ENCODE data around the gene TRIM49C.
"Not testable (repeated sequence)": the region's sequence is repeated elsewhere in the genome, so short reads cannot be mapped to it uniquely, and the experiment has no call there.

TRIM49C gene, protein sequence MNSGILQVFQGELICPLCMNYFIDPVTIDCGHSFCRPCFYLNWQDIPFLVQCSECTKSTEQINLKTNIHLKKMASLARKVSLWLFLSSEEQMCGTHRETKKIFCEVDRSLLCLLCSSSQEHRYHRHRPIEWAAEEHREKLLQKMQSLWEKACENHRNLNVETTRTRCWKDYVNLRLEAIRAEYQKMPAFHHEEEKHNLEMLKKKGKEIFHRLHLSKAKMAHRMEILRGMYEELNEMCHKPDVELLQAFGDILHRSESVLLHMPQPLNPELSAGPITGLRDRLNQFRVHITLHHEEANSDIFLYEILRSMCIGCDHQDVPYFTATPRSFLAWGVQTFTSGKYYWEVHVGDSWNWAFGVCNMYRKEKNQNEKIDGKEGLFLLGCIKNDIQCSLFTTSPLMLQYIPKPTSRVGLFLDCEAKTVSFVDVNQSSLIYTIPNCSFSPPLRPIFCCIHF

GRCh38 chr11:90030806-90031205 lies at the start of gene TRIM49C:
Gene TRIM49C, plus strand, starts transcription at chr11:90031106. Its CDS starts 4,106 bp downstream, at chr11:90035212.
- FAIRE-seq: not testable (repeated sequence)

GRCh38 chr11:90024184-90024583 lies 6.7 kb upstream of the TRIM49C start:
- FAIRE-seq: not testable (repeated sequence)

More at GRCh38 chr11:90030806-90031205, at the start of gene TRIM49C:
- DNase-seq (ENCODE audit: insufficient read length, low spot score): not testable (repeated sequence)

DNA sequence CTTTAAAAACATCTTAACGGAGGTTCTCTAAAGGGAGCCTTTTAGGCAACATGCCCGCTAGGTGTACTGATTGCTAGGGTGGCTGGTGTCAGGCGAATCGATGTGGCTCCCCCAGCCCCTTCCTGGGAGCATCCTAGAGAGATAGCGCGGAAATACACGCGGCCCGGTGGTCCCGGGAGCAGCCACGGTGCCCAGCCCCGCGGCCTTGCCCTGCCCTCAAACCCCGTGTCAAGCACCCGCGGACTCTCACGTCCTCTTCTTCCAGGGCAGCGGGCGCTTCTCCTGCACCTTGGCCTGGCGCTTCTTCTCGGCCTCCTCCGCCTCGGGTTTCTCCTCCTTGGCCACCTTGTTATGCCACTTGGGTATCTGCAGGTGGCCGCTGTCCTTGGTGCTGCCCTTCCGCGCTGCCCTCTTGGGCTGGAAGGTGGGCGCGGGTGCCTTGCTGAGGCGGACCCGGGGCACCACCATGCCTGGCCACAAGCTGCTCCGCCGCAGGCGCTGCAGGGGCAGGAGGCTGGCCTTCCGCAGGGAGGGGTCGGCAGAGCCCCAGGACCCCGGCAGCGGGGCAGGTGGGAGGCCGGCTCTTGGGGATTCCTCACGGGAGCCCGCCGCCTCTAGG lies 20.8 kb downstream of the TRIM49C start:
- not testable (repeated sequence) for DNase-seq (ENCODE audit: insufficient read length, low spot score); FAIRE-seq

More at GRCh38 chr11:90024184-90024583, 6.7 kb upstream of the TRIM49C start:
- not testable (repeated sequence) for DNase-seq (ENCODE audit: insufficient read length, low spot score)

DNA sequence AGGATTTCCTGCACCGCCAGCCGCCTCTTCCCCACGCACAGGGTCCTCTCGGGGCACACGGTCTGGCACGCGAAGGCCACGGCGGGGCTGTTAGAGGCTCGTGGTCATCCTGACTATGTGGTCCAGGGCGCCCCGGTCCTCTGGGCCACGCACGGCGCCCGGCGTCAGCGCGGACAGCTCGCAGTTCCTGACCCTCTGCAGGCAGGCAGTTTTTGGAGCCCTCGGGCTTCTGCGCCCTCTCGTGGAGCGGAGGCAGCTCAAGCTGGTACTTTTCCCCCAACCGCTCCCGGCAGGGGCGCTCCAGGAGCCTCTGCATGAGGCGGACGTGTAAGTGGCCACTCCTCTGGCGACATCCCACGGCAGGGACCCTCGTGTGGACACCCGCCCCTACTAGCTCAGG lies 21.4 kb downstream of the TRIM49C start:
- not testable (repeated sequence) for DNase-seq (ENCODE audit: insufficient read length, low spot score); FAIRE-seq

GRCh38 chr11:90053545-90053944 lies 22.6 kb downstream of the TRIM49C start:
- not testable (repeated sequence) for DNase-seq (ENCODE audit: insufficient read length, low spot score); FAIRE-seq

DNA sequence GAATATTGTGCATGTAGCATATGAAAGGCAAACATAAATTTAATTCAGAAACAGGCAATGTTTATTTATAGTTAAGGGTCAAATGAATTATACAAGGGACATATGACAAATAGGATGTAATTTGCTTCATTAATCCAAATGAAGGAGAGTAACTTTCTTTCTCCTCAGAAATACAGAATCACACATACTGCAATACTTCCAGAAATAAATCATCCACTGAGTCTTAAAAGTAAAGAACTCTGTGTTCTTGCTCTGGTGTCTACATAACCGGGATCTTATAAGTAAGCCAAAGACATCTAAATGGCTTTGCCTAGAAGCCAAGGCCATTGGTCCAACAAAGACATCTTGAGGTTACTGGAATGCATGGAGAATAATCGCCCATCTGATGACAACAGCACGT lies 54.7 kb downstream of the TRIM49C start, which contains the start of gene UBTFL1:
Gene UBTFL1, plus strand, starts transcription at position 301 of the 400 bp plus-strand sequence. Its CDS starts 0 bp downstream, at position 301.
- not testable (repeated sequence) for DNase-seq (ENCODE audit: insufficient read length, low spot score); FAIRE-seq

- DNase-seq (ENCODE audit: insufficient read length, low spot score); FAIRE-seq: not testable (repeated sequence)
Measured at GRCh38 chr11:90088731-90089130, 57.8 kb downstream of the TRIM49C start.
